Measurements from ENCODE around the gene DNAH2. TPM values are rescaled to one million over a fixed set of nuclear protein-coding genes. Genes with fewer than 3 reads are reported as not detected.

The DNAH2 gene
- total and polyA plus RNA-seq, 2 of the 13 experiments (the other 11 are each of a cell fraction or from before 2014, with no cell fraction given): not detected

DNA sequence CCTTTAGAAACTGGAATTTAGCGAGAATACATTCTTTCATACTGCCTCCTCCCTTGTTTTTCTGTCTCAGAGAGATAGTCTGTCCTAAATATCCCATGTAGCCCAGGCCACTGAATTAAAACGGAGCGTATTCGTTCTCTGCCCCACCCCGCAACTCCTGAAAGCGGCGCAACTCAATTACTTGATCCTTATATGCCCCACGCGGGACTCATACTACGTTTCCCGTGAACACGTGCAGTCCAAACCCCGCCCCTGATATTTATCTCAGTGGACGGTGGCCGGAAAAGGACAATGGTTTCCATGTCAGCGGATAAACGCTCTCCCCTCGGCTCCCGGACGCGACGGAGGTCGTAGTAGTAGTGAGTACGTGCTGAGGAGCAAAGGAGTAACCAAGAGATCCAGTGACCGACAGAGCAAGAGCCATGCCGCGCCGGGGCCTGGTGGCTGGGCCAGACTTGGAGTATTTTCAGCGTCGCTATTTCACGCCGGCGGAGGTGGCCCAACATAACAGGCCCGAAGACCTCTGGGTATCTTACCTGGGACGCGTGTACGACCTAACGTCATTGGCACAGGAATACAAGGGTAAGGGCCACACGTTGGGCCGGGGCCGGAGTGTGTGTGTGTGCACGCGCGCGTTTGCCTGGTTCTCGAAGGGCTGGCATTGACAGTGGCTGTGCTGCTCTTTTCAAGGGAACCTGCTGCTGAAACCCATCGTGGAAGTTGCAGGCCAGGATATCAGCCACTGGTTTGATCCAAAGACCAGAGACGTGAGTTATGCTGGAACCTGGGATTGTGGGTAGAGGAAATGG is 140.4 kb downstream of the DNAH2 start, which contains the start of gene CYB5D1 (continued):
- TF ChIP-seq, protein P1, sequence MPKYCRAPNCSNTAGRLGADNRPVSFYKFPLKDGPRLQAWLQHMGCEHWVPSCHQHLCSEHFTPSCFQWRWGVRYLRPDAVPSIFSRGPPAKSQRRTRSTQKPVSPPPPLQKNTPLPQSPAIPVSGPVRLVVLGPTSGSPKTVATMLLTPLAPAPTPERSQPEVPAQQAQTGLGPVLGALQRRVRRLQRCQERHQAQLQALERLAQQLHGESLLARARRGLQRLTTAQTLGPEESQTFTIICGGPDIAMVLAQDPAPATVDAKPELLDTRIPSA (CRISPR knock-in tag; IDR thresholded peaks at IDR 0.05; ENCODE audit: borderline replicate concordance): no peak
- TF ChIP-seq AKAP8 (CRISPR knock-in tag; IDR thresholded peaks at IDR 0.05) (no peak), ZNF136 (CRISPR knock-in tag; IDR thresholded peaks at IDR 0.05; ENCODE audit: low read depth) (no peak), HMGA1 (CRISPR knock-in tag; conservative IDR thresholded peaks at IDR 0.05) (no peak), ZNF552 (CRISPR knock-in tag; IDR thresholded peaks at IDR 0.05; ENCODE audit: borderline replicate concordance) (peak; percentile 33; the same call in 1 of the 2 replicates), FOSL1 (CRISPR knock-in tag; IDR thresholded peaks at IDR 0.05; ENCODE audit: borderline replicate concordance) (no peak), SOX13 (IDR thresholded peaks at IDR 0.05) (0 out of 2 replicates have a peak, but pooled peaks have one; percentile 8), SOX13 (CRISPR knock-in tag; conservative IDR thresholded peaks at IDR 0.05 in 1 of 2, IDR thresholded peaks at IDR 0.05 in 1 of 2) (no peak), ZNF274 (CRISPR knock-in tag; IDR thresholded peaks at IDR 0.05) (no peak), ISX (CRISPR knock-in tag; conservative IDR thresholded peaks at IDR 0.05) (no peak), ZNF749 (CRISPR knock-in tag; IDR thresholded peaks at IDR 0.05; ENCODE audit: borderline replicate concordance) (no peak), ZNF138 (CRISPR knock-in tag; IDR thresholded peaks at IDR 0.05; ENCODE audit: low read depth) (no peak), ZEB1 (IDR thresholded peaks at IDR 0.05; ENCODE audit: insufficient replicate concordance, low read depth) (peak; percentile 34), CCAR2 (optimal IDR thresholded peaks at IDR 0.05; ENCODE audit: low read depth, low read length) (no peak), TOE1 (CRISPR knock-in tag; IDR thresholded peaks at IDR 0.05) (no peak), EHMT2 (IDR thresholded peaks at IDR 0.05; ENCODE audit: borderline replicate concordance, low read depth, low read length) (peak; percentile 30; the same call in 1 of the 2 replicates), ZSCAN9 (CRISPR knock-in tag; IDR thresholded peaks at IDR 0.05; ENCODE audit: borderline replicate concordance) (no peak), ZNF598 (CRISPR knock-in tag; IDR thresholded peaks at IDR 0.05; ENCODE audit: borderline replicate concordance) (0 out of 2 replicates have a peak, but pooled peaks have one; percentile 18), PCBP1 (IDR thresholded peaks at IDR 0.05; ENCODE audit: borderline replicate concordance, low read depth, low read length) (no peak), BHLHE40 (IDR thresholded peaks at IDR 0.05; ENCODE audit: low read length) (peak; percentile 89)
- TF ChIP-seq, protein P2, sequence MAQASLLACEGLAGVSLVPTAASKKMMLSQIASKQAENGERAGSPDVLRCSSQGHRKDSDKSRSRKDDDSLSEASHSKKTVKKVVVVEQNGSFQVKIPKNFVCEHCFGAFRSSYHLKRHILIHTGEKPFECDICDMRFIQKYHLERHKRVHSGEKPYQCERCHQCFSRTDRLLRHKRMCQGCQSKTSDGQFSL (CRISPR knock-in tag; IDR thresholded peaks at IDR 0.05): no peak
- TF ChIP-seq, protein P3, sequence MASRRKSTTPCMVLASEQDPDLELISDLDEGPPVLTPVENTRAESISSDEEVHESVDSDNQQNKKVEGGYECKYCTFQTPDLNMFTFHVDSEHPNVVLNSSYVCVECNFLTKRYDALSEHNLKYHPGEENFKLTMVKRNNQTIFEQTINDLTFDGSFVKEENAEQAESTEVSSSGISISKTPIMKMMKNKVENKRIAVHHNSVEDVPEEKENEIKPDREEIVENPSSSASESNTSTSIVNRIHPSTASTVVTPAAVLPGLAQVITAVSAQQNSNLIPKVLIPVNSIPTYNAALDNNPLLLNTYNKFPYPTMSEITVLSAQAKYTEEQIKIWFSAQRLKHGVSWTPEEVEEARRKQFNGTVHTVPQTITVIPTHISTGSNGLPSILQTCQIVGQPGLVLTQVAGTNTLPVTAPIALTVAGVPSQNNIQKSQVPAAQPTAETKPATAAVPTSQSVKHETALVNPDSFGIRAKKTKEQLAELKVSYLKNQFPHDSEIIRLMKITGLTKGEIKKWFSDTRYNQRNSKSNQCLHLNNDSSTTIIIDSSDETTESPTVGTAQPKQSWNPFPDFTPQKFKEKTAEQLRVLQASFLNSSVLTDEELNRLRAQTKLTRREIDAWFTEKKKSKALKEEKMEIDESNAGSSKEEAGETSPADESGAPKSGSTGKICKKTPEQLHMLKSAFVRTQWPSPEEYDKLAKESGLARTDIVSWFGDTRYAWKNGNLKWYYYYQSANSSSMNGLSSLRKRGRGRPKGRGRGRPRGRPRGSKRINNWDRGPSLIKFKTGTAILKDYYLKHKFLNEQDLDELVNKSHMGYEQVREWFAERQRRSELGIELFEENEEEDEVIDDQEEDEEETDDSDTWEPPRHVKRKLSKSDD (CRISPR knock-in tag; IDR thresholded peaks at IDR 0.05; ENCODE audit: low read depth): no peak
- TF ChIP-seq, protein P4, sequence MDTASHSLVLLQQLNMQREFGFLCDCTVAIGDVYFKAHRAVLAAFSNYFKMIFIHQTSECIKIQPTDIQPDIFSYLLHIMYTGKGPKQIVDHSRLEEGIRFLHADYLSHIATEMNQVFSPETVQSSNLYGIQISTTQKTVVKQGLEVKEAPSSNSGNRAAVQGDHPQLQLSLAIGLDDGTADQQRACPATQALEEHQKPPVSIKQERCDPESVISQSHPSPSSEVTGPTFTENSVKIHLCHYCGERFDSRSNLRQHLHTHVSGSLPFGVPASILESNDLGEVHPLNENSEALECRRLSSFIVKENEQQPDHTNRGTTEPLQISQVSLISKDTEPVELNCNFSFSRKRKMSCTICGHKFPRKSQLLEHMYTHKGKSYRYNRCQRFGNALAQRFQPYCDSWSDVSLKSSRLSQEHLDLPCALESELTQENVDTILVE (CRISPR knock-in tag; IDR thresholded peaks at IDR 0.05): no peak
